ENCODE results near the gene BCL11B.

The BCL11B gene

DNA sequence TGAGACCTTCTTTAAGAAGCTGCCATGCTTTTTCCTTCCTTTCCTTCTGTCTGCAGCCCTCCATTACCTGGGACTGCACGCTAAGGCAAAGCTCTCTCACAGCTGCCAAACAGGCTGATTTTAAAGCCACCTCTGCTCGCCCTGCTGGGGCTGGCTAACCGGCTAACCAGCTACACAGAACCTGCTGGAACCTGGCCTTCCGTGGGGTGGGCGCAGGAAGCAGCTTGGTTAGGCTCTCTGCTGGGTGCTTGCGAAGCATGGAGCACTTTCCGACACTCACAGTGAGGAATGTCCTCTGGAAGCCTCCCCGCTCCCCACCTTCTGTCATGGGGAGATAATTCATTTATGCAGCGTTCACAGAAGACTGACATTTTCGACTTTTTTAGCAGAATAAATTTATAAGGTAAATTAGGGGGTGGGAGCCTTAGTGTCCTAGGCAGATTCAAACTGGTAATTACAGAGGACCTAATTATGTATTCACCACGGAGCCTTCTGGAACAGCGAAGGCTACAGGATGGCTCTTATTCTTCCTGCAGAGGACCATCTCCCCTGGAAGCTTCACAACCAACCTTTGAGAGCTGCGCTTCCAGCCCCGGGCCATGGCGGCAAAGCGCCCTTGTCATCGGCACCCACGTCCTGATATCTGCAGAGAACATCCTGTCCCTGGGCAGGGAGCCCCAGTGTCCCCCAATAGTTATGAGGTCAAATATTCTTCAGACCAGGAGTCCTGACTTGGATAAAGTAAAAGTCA is 12.4 kb upstream of the BCL11B start:
- DNase-seq = no peak

DNA sequence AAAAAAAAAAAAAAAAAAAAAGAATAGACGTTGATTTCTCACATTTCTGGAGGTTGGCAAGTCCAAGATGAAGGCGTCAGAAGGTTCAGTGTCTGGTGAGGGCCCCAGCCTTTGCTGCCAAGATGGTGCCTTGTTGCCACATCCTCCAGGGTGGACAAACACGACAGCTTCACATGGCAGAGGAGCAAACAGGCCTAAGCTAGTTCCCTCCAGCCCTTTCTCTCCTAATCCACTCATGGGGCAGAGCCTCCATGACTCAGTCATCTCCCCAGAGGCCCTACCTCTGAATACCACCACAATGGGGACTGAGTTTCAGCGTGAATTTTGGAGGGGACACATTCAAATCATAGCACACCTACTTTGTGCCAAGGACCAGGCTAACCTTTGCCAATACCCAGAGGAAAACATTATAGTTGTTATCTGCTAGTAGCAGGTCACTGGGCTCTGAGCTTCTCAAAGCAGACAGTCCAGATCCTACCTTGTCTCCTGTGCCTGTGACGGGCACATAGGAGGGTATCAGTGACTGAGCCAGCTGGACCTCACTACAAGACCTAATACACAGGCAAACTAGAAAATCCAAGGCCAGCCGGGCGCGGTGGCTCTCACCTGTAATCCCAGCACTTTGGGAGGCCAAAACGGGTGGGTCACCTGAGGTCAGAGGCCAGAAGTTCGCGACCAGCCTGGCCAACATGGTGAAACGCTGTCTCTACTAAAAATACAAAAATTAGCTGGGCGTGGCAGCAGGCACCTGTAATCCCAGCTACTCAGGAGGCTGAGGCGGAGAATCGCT is 10.5 kb upstream of the BCL11B start:
- no peak for DNase-seq

DNA sequence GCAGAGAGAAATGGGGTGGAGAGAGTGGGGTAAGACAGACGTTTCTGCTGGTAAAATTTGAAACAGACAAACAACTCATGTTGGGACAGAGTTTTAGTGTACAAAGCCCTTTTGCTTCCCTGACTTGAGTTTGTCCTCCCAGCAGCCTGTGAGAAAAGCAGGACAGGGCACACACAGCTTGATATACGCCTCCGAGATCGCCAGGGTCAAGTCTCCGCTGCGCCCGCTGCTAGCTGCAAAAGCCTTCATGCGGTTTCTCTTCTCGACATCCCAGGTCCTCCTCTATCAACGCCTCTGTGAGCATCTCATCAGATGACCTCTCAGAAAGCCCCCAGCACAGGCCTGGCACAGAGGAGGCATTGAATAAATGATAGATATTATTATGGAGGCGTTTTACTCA is 9.4 kb upstream of the BCL11B start:
- DNase-seq = no peak

- DNase-seq = no peak
Observed at GRCh38 chr14:99280852-99281251, 8.9 kb upstream of the BCL11B start.

DNA sequence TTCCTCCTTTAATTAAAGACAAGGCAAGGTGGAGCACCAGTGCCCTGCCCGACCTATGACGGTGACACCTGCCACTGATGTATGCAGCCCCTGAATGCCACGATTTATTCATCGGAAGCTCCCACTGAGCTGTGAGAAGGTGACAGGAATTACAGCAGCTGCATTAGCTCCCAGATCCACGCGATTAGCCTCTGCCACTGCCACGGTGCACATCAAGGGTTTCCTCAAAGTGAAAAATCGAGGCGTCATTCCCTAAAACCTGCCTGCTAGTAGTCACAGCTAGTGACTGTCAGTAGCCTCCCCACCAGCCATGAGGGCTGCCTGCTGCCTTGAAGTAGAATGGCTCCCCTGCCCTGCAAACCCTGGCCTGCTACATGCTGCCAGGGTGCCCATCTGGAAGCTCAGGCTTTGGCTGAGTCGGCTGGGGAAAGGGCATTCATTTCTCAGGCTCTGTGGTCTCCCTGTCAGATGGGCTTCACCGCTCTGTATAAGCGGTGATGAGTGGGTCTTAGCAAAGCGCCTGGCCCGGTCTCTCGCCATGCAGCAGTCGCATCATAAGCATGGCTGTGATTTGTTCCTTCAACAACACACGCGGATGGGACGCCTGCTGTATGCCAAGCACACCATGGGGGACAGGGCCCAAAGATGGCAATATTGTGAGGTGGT is 8.2 kb upstream of the BCL11B start:
- no peak for DNase-seq

DNA sequence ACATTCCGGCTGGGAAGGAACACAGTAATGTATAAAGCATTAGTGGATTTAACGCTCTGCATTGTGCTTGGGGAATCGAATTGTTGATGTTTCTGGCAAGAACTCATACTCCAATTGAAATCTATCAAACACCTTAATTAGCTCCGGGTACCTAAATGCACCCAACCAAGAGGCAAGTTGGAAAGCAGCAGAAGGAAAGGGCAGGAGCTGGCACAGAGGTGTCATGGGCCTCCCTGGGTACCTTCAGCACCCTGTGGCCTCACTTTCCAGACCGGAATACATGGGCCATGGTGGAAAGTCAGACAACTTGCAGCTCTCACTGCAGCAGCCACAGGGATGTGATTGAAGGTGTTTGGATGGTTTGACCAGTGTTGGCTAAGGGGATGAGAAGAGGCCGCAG is 6.8 kb upstream of the BCL11B start:
- DNase-seq = no peak

DNA sequence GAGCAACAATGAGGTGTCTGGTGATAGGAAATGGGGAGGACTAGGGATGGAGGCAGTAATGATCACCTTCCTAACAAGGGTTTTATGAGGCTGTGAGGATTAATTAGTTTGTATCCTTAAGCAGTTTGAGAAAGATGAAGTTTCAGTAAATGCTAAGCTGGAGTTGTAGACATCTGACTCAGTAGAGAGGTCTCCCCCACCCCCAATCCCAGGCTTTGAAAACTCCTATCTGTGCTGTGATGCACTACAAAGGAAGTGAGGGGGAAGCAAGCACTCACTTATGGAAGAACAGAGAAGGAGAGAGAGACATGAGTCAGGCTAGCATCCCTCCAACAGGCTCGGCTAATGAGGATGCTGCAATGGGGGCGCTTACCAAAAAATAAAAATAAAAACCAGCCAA is 5.5 kb upstream of the BCL11B start:
- DNase-seq = no peak

- no peak for DNase-seq
Observed at GRCh38 chr14:99276482-99276881, 4.5 kb upstream of the BCL11B start.

GRCh38 chr14:99275222-99275584 is 3.2 kb upstream of the BCL11B start:
- no peak for DNase-seq

DNA sequence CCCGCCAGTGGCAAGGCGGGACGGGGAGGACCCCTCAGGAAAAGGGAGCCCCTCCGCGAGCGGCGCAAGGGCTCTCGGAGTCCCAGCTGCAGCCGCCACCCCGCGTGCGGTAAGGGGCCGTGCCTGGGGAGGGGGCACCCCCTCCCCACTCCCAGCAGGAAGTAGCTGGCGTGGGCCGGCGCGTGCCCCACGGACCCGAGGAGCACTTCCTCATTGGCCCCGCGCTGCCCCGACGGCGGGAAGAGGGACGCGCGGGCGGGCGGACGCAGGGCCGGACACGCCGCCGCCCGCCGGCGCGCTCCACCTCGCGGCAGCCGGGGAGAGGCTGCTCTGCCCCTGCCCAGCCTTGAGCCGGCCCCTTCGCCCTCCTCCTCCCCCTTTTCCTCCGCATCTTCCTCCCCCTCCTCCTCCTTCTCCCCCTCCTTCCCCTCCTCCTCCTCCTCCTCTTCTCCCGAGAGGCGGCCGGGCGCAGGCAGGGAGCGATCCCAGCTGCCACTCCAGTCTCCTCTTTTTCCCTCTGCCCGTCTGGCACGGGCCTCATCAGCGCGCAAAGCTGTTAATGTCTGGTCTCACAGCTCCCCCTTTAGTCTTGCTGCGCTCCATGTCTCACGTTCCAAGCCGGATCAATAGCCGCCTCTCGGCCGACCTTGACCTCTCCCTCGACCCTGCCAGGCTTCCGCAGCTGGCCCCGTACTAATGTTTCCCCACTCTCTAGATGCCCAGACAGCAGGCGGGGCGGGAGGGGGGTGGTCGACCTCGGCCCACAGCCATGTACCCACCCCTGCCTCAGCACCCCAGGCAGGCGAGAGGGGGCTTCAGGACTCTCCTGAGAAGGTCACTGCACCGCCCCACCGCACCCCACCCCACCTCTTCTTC is 2.6 kb upstream of the BCL11B start:
- DNase-seq = peak; percentile 92 to 94

- peak; percentile 13 to 54 for DNase-seq
Observed at GRCh38 chr14:99273766-99274345, 1.9 kb upstream of the BCL11B start.

DNA sequence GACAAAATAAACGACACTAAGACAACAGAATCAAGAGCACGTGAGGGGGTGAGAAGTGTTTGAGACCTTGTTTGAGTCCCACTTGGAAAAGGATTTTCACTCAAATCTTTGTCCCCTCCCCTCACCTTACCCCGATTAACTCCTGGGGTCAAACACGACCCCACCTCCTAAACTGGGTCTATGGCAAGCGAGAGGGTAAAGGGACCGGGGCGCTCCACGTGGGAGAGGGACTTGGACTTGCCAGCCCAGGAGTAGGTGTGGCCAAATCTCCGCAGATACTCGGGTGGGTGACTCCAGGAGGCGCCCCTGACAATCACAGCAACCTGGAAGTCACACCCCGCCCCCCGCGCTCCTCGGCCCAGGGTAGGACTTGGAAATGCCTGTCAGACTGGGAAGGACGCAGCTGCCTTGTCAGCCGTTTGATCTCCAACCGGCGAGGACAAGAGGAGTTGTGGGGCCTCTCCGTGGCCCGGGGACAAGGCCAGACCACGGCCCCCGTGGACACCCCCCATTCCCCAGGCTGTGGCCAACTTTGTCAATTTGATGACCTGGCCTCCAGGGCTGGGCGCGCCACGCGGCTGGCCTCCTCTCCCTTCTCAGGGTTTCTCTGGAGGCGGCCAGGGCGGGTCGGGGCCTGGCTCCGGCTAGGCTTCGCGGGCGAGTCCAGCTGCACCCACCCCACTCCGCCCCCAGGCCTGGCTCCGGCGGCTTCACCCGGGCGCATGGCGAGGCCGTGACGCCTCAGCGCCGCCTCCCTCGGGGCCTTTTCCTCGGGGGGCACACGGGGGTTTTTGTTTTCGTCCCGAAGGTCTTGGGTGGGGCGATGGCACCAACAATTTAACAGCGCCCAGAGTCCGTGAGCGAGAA is 1.1 kb upstream of the BCL11B start:
- DNase-seq = peak in 1 of 2 experiments; percentile 60

DNA sequence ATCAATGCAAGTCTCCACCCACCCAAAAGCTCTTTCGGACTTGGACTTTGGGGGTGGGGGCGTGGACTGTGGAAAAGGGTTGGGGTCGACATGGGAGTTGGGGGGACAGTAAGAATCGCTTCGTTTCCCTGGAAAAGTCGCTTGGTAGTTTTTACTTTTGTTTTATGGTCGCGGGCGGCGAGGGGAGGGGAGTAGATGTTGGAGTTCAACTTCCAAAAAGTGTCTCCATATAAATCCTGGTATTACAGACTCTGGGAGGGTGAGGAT is 568 bp upstream of the BCL11B start:
- no peak for DNase-seq

DNA sequence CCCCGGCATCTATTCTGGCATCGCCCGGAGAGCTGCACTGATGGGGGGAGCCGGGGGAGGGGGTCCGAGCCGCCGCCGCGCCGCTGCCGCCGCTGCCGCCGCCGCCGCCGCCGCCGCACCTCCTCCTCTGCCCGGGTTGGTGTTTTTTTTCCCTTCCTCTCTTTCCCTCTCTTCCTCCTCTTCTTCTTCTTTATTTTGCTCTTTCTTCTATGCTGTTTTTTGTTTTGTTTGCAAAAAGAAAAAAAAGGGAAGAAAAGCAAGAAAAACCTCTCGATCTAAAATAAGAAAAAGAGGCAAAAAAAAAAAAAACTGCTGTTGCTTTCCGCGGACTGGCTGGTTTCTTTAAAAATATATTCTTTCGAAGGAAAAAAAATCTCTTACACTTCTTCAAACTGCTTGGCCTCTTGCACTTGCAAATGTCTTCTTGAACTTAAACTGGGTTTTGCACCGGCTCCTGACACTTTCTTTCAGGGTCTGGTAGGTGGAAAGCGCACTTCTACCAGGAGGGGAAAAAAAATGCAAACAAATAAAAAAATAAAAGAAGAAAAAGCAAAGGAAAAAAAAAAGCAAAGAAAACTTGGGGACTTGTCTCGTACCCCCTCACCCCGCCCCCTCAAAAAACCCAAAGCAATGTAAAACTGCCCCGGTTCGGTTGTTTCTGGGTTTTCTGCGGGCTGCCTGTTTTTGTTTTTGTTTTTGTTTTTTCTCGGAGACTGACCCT is 616 bp downstream of the BCL11B start:
- DNase-seq = no peak

DNA sequence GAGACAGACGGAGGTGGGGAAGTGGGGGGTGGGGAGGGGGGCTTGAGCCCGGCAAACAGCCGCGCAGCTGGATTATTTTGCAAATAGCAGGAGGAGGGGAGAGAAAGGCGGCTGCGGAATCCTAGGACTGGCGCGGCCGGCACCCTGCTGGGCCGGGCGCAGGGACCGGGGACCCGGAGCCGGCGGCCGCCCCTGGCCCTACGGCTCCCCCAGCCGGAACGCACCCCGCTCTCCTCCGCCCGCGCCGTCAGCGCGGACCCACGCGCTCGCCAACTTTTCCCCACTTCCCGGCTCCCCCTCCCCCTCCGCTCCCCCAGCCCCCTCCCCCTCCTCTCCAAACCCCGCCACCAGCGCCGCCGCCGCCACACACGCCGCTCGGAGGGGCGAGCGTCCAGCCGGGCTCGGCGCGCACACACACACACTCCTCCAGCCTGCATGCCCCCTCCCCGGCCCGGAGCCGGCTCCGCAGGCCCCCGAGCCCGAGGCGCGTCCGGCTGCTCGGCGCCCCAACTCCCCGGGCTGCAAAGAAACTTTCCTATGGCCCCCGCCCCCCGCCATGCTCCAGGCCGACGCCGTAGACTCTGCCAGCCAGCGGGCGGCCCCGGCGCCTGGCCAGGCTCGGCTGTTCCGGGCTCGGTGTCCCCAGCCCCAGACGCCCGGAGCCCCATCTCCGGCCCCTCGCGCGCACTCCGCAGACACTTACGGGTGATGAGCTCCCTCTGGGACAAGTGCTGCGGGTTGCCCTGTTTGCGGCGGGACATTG is 1.4 kb downstream of the BCL11B start:
- DNase-seq = peak in 1 of 2 experiments; percentile 57

DNA sequence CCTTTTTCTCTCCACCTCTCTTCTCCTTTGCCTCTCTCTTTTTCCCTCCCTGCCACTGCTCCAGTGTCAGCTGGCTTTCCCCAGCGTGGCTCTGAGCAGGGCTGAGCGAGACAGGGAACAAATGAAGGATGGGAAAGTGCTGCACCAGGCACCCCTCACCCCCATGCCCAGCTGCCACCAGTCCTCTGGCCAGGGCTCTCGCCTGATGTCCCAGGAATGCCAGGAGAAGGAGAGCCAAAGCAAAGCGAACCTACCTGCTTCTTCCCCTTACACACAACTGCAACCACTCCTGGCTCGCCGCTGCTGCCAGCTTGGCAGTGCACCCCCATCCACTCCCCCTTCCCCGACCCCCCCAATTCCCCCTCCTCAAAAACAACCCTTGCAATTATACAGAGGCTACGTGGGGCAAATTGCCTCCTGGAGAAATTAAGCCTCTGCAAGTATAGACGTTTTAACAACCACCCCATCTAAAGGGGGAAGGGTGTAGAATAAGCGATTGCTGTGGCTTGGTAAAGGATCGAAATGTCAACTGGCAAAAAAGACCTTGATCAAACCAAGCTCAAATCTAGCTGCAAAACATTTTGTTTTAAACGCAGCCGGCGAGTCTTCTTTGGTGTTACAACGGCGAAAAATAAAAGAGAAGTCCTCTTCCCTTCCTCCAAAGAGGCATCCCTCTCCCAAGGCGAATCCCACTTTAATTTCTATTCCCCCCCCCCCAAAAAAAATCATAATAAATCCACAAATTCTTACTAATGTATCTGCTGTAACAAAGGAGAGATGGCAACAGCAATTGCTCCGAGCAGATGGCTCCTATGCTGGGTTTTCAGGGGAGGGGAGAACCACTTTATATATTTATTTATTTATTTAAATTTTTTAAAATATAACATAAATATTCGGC is 2.9 kb downstream of the BCL11B start:
- DNase-seq = peak in 1 of 2 experiments; percentile 31

- DNase-seq = no peak
Observed at GRCh38 chr14:99267837-99268781, 3.9 kb downstream of the BCL11B start.

- no peak for DNase-seq
Observed at GRCh38 chr14:99267381-99267780, 4.6 kb downstream of the BCL11B start.

All from NCI-H446 (cell line).